HepG2 (cell line): ENCODE data around the gene CHMP1A. TPM values are rescaled to one million over a fixed set of nuclear protein-coding genes. Genes with fewer than 3 reads are reported as not detected.

Source experiments
- CAMTA2 ChIP-seq: sonication (generic); formaldehyde crosslinking; IDR thresholded peaks from 2 replicates; pipeline ENCODE4 v1.4.0; 2020; ENCODE audit warnings: mild to moderate bottlenecking, missing genetic modification reagents, borderline replicate concordance
- KLF6 ChIP-seq: IDR thresholded peaks from 2 replicates; pipeline ENCODE4 v1.8.0; 2016; ENCODE audit warnings: missing biosample characterization, missing genetic modification reagents
- MEF2D ChIP-seq: sonication (generic); formaldehyde crosslinking; IDR thresholded peaks from 2 replicates; pipeline ENCODE4 v1.5.1; 2020; ENCODE audit warnings: mild to moderate bottlenecking, missing genetic modification reagents
- MEIS1 ChIP-seq: sonication (generic); formaldehyde crosslinking; IDR thresholded peaks from 2 replicates; pipeline ENCODE4 v1.9.0; 2021; ENCODE audit warnings: mild to moderate bottlenecking, missing genetic modification reagents, moderate library complexity, borderline replicate concordance
- PLRG1 ChIP-seq: fragments of 450-650 bp; conservative IDR thresholded peaks from 2 replicates; pipeline ENCODE4 v1.6.1; 2016
- SETDB1 ChIP-seq: sonication (generic); formaldehyde crosslinking; IDR thresholded peaks from 2 replicates; pipeline ENCODE4 v1.5.1; 2020; ENCODE audit warnings: missing genetic modification reagents, mild to moderate bottlenecking, borderline replicate concordance
- SUZ12 ChIP-seq: fragments of 150-350 bp; IDR thresholded peaks from 2 replicates; pipeline ENCODE4 v1.6.1; 2014; ENCODE audit warnings: low read depth, low read length
- ZNF225 ChIP-seq: sonication (generic); formaldehyde crosslinking; IDR thresholded peaks from 2 replicates; pipeline ENCODE4 v1.4.0; 2020; ENCODE audit warnings: mild to moderate bottlenecking, missing genetic modification reagents
- ZNF350 ChIP-seq: sonication (generic); formaldehyde crosslinking; IDR thresholded peaks from 2 replicates; pipeline ENCODE4 v1.4.0; 2020; ENCODE audit warnings: mild to moderate bottlenecking, low read depth, missing genetic modification reagents, borderline replicate concordance
- ZNF354B ChIP-seq: sonication (generic); formaldehyde crosslinking; IDR thresholded peaks from 2 replicates; pipeline ENCODE4 v1.8.0; 2022; ENCODE audit warnings: mild to moderate bottlenecking, missing genetic modification reagents
- ZNF431 ChIP-seq: sonication (generic); formaldehyde crosslinking; IDR thresholded peaks from 2 replicates; pipeline ENCODE4 v1.9.0; 2022; ENCODE audit warnings: missing genetic modification reagents, low read depth, mild to moderate bottlenecking, borderline replicate concordance
- ZNF615 ChIP-seq: sonication (generic); formaldehyde crosslinking; IDR thresholded peaks from 2 replicates; pipeline ENCODE4 v1.5.0; 2020; ENCODE audit warnings: mild to moderate bottlenecking, missing genetic modification reagents, borderline replicate concordance
- ZNF616 ChIP-seq: sonication (generic); formaldehyde crosslinking; IDR thresholded peaks from 2 replicates; pipeline ENCODE4 v1.5.0; 2020; ENCODE audit warnings: low read depth, mild to moderate bottlenecking, missing genetic modification reagents
- ZNF720 ChIP-seq: sonication (generic); formaldehyde crosslinking; IDR thresholded peaks from 2 replicates; pipeline ENCODE4 v1.4.0; 2020; ENCODE audit warnings: missing genetic modification reagents
- ZNF724P ChIP-seq: sonication (generic); formaldehyde crosslinking; IDR thresholded peaks from 2 replicates; pipeline ENCODE4 v1.8.0; 2022; ENCODE audit warnings: missing genetic modification reagents, borderline replicate concordance
- polyA plus RNA-seq, 8 experiments: library from polyadenylated mRNA; depleted of rRNA in 3 of 8; stranded (reverse) in 7 of 8; unstranded in 1 of 8; fragments of >200 nt; fragmentation: Illumina TruSeq in 4 of 8; extraction: Trizol in 4 of 8; gene quantifications; 2 replicates each; pipeline versions ENCODE4 v1.2.1 to v1.2.3, GENCODE V29; 2011 to 2016; ENCODE audit warnings: low read depth in 4 of 8, missing spikeins in 1 of 8, mixed read lengths in 1 of 8; ENCODE audit not compliant: insufficient read depth in 1 of 8
- total RNA-seq, 5 experiments: library from RNA; depleted of rRNA; stranded (reverse); fragments of >200 nt; fragmentation: Illumina TruSeq; extraction: Trizol; gene quantifications; 2 replicates each; pipeline ENCODE4 v1.2.3, GENCODE V29; 2016; ENCODE audit warnings: low read depth in 1 of 5
- TF ChIP-seq, protein P1 (sequence below), 2 experiments: IDR thresholded peaks; 2 replicates each; pipeline ENCODE4 v1.6.1; 2011 to 2012; ENCODE audit warnings: low read length in 2 of 2, borderline replicate concordance in 1 of 2, low read depth in 1 of 2, mild to moderate bottlenecking in 1 of 2, moderate library complexity in 1 of 2
- TF ChIP-seq, protein P2 (sequence below): IDR thresholded peaks from 2 replicates; pipeline ENCODE4 v1.6.1; 2016; ENCODE audit warnings: missing biosample characterization, missing genetic modification reagents, low read depth
- TF ChIP-seq, protein P3 (sequence below): sonication (generic); formaldehyde crosslinking; IDR thresholded peaks from 2 replicates; pipeline ENCODE4 v1.4.0; 2020; ENCODE audit warnings: mild to moderate bottlenecking, missing genetic modification reagents
- TF ChIP-seq, protein P4 (sequence below): sonication (generic); formaldehyde crosslinking; IDR thresholded peaks from 2 replicates; pipeline ENCODE4 v1.5.0; 2020; ENCODE audit warnings: mild to moderate bottlenecking, missing genetic modification reagents

Gene CHMP1A
- total and polyA plus RNA-seq, 2 of the 13 experiments (the other 11 are each of a cell fraction or from before 2014, with no cell fraction given) = 69.4 to 73.3 TPM

DNA sequence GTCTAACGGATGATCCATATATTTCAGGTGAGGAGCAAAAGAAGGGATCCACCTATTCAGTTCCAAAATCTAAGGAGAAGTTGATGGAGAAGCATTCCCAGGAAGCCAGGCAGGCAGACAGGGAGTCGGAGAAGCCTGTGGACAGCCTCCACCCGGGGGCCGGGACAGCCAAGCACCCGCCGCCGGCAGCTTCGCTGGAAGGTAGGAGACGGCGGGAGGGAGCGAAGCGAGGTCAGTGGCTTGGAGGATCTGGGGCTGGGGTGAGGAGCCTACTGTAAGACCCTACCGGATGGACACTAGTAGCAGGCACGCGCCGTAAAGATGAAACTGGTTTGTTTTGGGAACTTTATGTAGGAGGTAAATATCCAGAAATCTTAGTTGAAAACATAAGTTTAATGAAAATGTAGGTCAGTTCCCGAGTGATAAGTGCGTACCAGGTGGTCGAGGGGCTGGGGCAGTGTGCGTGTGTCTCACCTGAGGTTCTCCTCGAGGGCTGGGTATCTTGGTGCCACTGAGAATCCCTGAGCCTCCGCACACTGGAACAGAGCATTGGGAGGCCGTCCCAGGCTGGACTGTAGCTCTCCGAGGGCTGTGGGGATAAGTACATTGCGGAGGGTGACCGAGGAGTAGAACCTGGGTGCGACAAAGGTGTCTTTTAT, 842 bp upstream of the CHMP1A start (continued):
- TF ChIP-seq MEIS1 (CRISPR knock-in tag) (0 out of 2 replicates have a peak, but pooled peaks have one; percentile 15), ZNF354B (CRISPR knock-in tag) (no peak), MEF2D (CRISPR knock-in tag) (0 out of 2 replicates have a peak, but pooled peaks have one; percentile 24), ZNF225 (CRISPR knock-in tag) (no peak), KLF6 (CRISPR knock-in tag) (no peak), PLRG1 (no peak), ZNF615 (CRISPR knock-in tag) (no peak), SETDB1 (no peak), SUZ12 (no peak), CAMTA2 (CRISPR knock-in tag) (0 out of 2 replicates have a peak, but pooled peaks have one; percentile 69), ZNF720 (CRISPR knock-in tag) (no peak), ZNF724P (CRISPR knock-in tag) (peak; percentile 16; the same call in 1 of the 2 replicates), ZNF350 (CRISPR knock-in tag) (peak; percentile 17; the same call in 1 of the 2 replicates), ZNF616 (CRISPR knock-in tag) (no peak), ZNF431 (no peak)
- TF ChIP-seq, protein P1, sequence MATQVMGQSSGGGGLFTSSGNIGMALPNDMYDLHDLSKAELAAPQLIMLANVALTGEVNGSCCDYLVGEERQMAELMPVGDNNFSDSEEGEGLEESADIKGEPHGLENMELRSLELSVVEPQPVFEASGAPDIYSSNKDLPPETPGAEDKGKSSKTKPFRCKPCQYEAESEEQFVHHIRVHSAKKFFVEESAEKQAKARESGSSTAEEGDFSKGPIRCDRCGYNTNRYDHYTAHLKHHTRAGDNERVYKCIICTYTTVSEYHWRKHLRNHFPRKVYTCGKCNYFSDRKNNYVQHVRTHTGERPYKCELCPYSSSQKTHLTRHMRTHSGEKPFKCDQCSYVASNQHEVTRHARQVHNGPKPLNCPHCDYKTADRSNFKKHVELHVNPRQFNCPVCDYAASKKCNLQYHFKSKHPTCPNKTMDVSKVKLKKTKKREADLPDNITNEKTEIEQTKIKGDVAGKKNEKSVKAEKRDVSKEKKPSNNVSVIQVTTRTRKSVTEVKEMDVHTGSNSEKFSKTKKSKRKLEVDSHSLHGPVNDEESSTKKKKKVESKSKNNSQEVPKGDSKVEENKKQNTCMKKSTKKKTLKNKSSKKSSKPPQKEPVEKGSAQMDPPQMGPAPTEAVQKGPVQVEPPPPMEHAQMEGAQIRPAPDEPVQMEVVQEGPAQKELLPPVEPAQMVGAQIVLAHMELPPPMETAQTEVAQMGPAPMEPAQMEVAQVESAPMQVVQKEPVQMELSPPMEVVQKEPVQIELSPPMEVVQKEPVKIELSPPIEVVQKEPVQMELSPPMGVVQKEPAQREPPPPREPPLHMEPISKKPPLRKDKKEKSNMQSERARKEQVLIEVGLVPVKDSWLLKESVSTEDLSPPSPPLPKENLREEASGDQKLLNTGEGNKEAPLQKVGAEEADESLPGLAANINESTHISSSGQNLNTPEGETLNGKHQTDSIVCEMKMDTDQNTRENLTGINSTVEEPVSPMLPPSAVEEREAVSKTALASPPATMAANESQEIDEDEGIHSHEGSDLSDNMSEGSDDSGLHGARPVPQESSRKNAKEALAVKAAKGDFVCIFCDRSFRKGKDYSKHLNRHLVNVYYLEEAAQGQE (IDR thresholded peaks at IDR 0.05; ENCODE audit: borderline replicate concordance in 1 of 2, low read depth in 1 of 2, low read length in 2 of 2) = no peak
- TF ChIP-seq, protein P2, sequence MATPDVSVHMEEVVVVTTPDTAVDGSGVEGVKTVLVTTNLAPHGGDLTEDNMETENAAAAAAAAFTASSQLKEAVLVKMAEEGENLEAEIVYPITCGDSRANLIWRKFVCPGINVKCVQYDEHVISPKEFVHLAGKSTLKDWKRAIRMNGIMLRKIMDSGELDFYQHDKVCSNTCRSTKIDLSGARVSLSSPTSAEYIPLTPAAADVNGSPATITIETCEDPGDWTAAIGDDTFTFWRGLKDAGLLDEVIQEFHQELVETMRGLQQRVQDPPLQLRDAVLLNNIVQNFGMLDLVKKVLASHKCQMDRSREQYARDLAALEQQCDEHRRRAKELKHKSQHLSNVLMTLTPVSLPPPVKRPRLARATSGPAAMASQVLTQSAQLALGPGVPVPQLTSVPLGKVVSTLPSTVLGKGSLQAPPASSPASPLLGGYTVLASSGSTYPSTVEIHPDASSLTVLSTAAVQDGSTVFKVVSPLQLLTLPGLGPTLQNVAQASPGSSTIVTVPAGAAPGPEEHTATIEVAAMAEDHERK = no peak
- TF ChIP-seq, protein P3, sequence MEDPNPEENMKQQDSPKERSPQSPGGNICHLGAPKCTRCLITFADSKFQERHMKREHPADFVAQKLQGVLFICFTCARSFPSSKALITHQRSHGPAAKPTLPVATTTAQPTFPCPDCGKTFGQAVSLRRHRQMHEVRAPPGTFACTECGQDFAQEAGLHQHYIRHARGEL (CRISPR knock-in tag) = no peak
- TF ChIP-seq, protein P4, sequence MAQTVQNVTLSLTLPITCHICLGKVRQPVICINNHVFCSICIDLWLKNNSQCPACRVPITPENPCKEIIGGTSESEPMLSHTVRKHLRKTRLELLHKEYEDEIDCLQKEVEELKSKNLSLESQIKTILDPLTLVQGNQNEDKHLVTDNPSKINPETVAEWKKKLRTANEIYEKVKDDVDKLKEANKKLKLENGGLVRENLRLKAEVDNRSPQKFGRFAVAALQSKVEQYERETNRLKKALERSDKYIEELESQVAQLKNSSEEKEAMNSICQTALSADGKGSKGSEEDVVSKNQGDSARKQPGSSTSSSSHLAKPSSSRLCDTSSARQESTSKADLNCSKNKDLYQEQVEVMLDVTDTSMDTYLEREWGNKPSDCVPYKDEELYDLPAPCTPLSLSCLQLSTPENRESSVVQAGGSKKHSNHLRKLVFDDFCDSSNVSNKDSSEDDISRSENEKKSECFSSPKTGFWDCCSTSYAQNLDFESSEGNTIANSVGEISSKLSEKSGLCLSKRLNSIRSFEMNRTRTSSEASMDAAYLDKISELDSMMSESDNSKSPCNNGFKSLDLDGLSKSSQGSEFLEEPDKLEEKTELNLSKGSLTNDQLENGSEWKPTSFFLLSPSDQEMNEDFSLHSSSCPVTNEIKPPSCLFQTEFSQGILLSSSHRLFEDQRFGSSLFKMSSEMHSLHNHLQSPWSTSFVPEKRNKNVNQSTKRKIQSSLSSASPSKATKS (CRISPR knock-in tag) = no peak
